HEK293 (cell line): Measurements from ENCODE around the gene HDAC11.
A peak's percentile ranks its signal among the peaks of the same experiment; 100 is the strongest.

Experiments used
- CTCF ChIA-PET: fragments of 350-600 bp; formaldehyde crosslinking; extraction: SDS; loops from one replicate; lab custom pipeline; 2021; ENCODE audit warnings: antibody characterized with exemption; lab: Yijun Ruan, JAX
- POLR2A ChIA-PET: fragments of 300-600 bp; formaldehyde crosslinking; extraction: SDS; loops from one replicate; lab custom pipeline; 2020; ENCODE audit warnings: antibody characterized with exemption, inconsistent platforms; lab: Yijun Ruan, JAX
- H3K27ac ChIP-seq: fragments of 200-500 bp; sonication (Bioruptor generic); 2 replicates; pipeline ENCODE4 v1.5.1; 2014; ENCODE audit warnings: low read depth, low read length, control low read depth, inconsistent platforms; ENCODE audit errors: extremely low read depth
- H3K36me3 ChIP-seq, 2 experiments: fragments of 200-500 bp in 1 of 2; sonication (Bioruptor generic) in 1 of 2; 1 replicate in 1 of 2; 2 replicates in 1 of 2; pipeline ENCODE4 v1.5.1; 2014 to 2017; ENCODE audit warnings: inconsistent platforms in 2 of 2, low read length in 2 of 2; ENCODE audit not compliant: control insufficient read depth in 2 of 2, insufficient read depth in 1 of 2
- H3K4me1 ChIP-seq: fragments of 200-500 bp; sonication (Bioruptor generic); 2 replicates; pipeline ENCODE4 v1.5.1; 2014; ENCODE audit warnings: mild to moderate bottlenecking, low read length, inconsistent platforms; ENCODE audit not compliant: control insufficient read depth, insufficient read depth
- H3K4me3 ChIP-seq: 2 replicates; pipeline ENCODE4 v1.5.1; 2011; ENCODE audit warnings: low read depth, mild to moderate bottlenecking, control low read depth, low read length, moderate library complexity
- H3K9me3 ChIP-seq: fragments of 200-500 bp; sonication (Bioruptor generic); 2 replicates; pipeline ENCODE4 v1.5.1; 2014; ENCODE audit warnings: low read depth, low read length, inconsistent platforms; ENCODE audit not compliant: control insufficient read depth, insufficient read depth
- GLIS1 ChIP-seq: fragments of 450-650 bp; formaldehyde crosslinking; IDR thresholded peaks from 2 replicates; pipeline ENCODE4 v1.5.1; 2016; ENCODE audit warnings: missing biosample characterization, missing genetic modification characterization
- KLF9 ChIP-seq: fragments of 450-650 bp; formaldehyde crosslinking; IDR thresholded peaks from 2 replicates; pipeline ENCODE4 v1.5.1; 2016; ENCODE audit warnings: missing biosample characterization, missing genetic modification characterization, low read depth
- MEIS1 ChIP-seq: sonication (generic); formaldehyde crosslinking; IDR thresholded peaks from 2 replicates; pipeline ENCODE4 v1.8.1; 2022; ENCODE audit warnings: missing genetic modification reagents, mild to moderate bottlenecking, borderline replicate concordance
- PRDM4 ChIP-seq: fragments of 450-650 bp; formaldehyde crosslinking; IDR thresholded peaks from 2 replicates; pipeline ENCODE4 v1.5.1; 2017; ENCODE audit warnings: missing biosample characterization, missing genetic modification characterization
- RBAK ChIP-seq: fragments of 450-650 bp; formaldehyde crosslinking; IDR thresholded peaks from 2 replicates; pipeline ENCODE4 v1.5.1; 2016; ENCODE audit warnings: missing biosample characterization, missing genetic modification characterization
- SALL2 ChIP-seq: fragments of 450-650 bp; formaldehyde crosslinking; IDR thresholded peaks from 2 replicates; pipeline ENCODE4 v1.5.0; 2017; ENCODE audit warnings: missing biosample characterization, mild to moderate bottlenecking, missing genetic modification characterization, borderline replicate concordance
- SP7 ChIP-seq: fragments of 450-650 bp; formaldehyde crosslinking; IDR thresholded peaks from 2 replicates; pipeline ENCODE4 v1.5.1; 2016; ENCODE audit warnings: missing biosample characterization, missing genetic modification characterization
- ZBTB1 ChIP-seq: fragments of 450-650 bp; formaldehyde crosslinking; IDR thresholded peaks from 2 replicates; pipeline ENCODE4 v1.5.1; 2016; ENCODE audit warnings: missing biosample characterization, missing genetic modification characterization
- ZEB2 ChIP-seq: fragments of 450-650 bp; formaldehyde crosslinking; IDR thresholded peaks from 2 replicates; pipeline ENCODE4 v1.5.1; 2016; ENCODE audit warnings: missing biosample characterization, missing genetic modification characterization
- ZIC2 ChIP-seq: fragments of 450-650 bp; formaldehyde crosslinking; IDR thresholded peaks from 2 replicates; pipeline ENCODE4 v1.5.1; 2016; ENCODE audit warnings: missing biosample characterization, missing genetic modification characterization
- ZNF214 ChIP-seq: fragments of 450-650 bp; formaldehyde crosslinking; IDR thresholded peaks from 2 replicates; pipeline ENCODE4 v1.5.1; 2017; ENCODE audit warnings: missing biosample characterization, mild to moderate bottlenecking, missing genetic modification characterization, borderline replicate concordance
- ZNF248 ChIP-seq: fragments of 450-650 bp; formaldehyde crosslinking; IDR thresholded peaks from 2 replicates; pipeline ENCODE4 v1.5.1; 2017; ENCODE audit warnings: missing biosample characterization, missing genetic modification characterization
- ZNF280D ChIP-seq: fragments of 450-650 bp; formaldehyde crosslinking; IDR thresholded peaks from 2 replicates; pipeline ENCODE4 v1.5.1; 2016; ENCODE audit warnings: missing biosample characterization, missing genetic modification characterization
- ZNF449 ChIP-seq: fragments of 450-650 bp; formaldehyde crosslinking; IDR thresholded peaks from 2 replicates; pipeline ENCODE4 v1.5.1; 2017; ENCODE audit warnings: missing biosample characterization, mild to moderate bottlenecking, missing genetic modification characterization, moderate library complexity
- ZNF514 ChIP-seq: fragments of 450-650 bp; formaldehyde crosslinking; IDR thresholded peaks from 2 replicates; pipeline ENCODE4 v1.5.1; 2016; ENCODE audit warnings: missing biosample characterization, missing genetic modification characterization
- ZNF561 ChIP-seq: fragments of 450-650 bp; IDR thresholded peaks from 2 replicates; pipeline ENCODE4 v1.5.1; 2018; ENCODE audit warnings: missing biosample characterization, missing genetic modification characterization, borderline replicate concordance
- ZNF626 ChIP-seq: fragments of 450-650 bp; sonication (Bioruptor Pico); formaldehyde crosslinking; IDR thresholded peaks from 2 replicates; pipeline ENCODE4 v1.5.1; 2018; ENCODE audit warnings: missing biosample characterization, missing genetic modification characterization, inconsistent platforms
- ZNF701 ChIP-seq: fragments of 450-650 bp; formaldehyde crosslinking; IDR thresholded peaks from 2 replicates; pipeline ENCODE4 v1.5.1; 2016; ENCODE audit warnings: missing biosample characterization, missing genetic modification characterization
- ZSCAN30 ChIP-seq: fragments of 450-650 bp; IDR thresholded peaks from 2 replicates; pipeline ENCODE4 v1.5.1; 2018; ENCODE audit warnings: missing biosample characterization, mild to moderate bottlenecking, missing genetic modification characterization, moderate library complexity
- TF ChIP-seq, protein P1 (sequence below): fragments of 450-650 bp; formaldehyde crosslinking; IDR thresholded peaks from 2 replicates; pipeline ENCODE4 v1.5.1; 2017; ENCODE audit warnings: missing biosample characterization, missing genetic modification characterization

The HDAC11 gene

DNA sequence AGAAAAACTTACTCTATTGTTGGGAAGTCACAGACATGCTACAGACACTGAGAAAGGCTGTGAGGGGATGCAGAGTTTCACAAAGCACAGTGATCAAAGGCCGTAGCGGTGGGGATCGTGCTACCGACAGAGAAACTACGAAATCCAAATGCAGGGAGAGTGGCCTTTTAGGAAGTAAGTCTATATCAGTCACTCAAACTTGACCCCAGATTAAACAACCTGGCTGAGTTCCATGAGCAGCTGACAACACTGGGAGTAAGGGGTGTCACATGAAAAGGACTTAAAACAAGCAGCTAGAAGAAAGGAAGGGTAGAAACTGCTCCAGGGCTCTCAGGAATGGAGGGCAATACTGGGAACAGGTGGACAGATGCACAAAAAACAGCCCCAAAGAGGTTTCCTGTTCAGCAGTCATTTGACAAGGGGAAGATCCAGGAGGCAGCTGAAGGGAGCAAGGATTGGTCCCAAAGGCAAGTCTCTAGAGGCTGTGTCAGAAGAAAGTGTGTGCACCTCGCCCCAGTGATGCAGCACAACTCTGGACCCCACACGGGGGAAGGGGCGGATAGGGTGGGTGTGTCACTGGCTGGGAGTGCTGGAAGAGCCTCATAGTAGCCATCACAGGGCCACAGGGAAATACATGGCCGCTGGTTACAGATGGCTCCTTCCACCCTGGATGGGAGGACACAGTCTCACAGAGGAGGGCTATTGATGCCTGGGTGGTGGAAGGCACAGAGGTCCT is 20.3 kb upstream of the HDAC11 start:
- no peak for TF ChIP-seq ZNF514 (tag by site-specific recombination)
- TF ChIP-seq ZNF280D (tag by site-specific recombination) = no peak
- no peak for TF ChIP-seq ZNF701 (tag by site-specific recombination)
- TF ChIP-seq KLF9 (tag by site-specific recombination) = peak; percentile 47; the same call in 1 of the 2 replicates
- no peak for TF ChIP-seq PRDM4 (tag by site-specific recombination)
- no peaks in the 10 kb centered on the region for H3K36me3 ChIP-seq
- POLR2A ChIA-PET = no interaction called here

DNA sequence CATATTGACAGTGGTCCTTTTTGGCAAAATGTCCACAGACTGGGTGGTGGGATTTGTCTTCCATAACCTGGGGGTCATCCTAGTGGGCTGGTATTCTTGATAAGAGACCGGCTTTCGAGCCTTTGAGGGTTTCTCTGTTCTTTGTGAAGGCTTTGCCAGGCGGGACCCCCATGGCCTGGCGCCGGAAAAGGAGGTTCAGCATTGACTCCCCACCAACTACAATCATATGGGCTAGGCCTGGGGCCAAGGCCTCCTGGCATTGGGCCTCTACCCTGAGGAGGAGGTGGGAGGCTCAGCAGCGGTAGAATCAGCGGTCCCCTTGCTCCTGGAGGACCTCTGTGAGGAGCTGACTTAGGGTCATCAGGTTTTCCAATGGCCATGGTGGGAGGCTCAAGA is 19.8 kb upstream of the HDAC11 start:
- ChIA-PET CTCF (interaction anchor here (0.6 to 4.8 kb wide), 8 partner anchors 8 to 394 kb away, joined by 4 to 51 read pairs (median 11); no protein-coding TSS in a partner anchor), POLR2A (no interaction called here)
- H3K9me3 ChIP-seq = no peaks in the 10 kb centered on the region
- H3K36me3 ChIP-seq = no peaks in the 10 kb centered on the region
- TF ChIP-seq ZNF561 (tag by site-specific recombination) = no peak
- no peak overlapping the region for H3K27ac ChIP-seq
- no peak overlapping the region for H3K4me3 ChIP-seq
- H3K4me1 ChIP-seq = no peaks in the 10 kb centered on the region

More for the DNA sequence above, 20.3 kb upstream of the HDAC11 start:
- Histone ChIP-seq H3K4me1 (no peaks in the 10 kb centered on the region), H3K9me3 (no peaks in the 10 kb centered on the region), H3K27ac (no peak overlapping the region), H3K4me3 (no peak overlapping the region)
- CTCF ChIA-PET = interaction anchor here (4.8 kb wide), 1 partner anchor 368 kb away, joined by 51 read pairs; no protein-coding TSS in a partner anchor

DNA sequence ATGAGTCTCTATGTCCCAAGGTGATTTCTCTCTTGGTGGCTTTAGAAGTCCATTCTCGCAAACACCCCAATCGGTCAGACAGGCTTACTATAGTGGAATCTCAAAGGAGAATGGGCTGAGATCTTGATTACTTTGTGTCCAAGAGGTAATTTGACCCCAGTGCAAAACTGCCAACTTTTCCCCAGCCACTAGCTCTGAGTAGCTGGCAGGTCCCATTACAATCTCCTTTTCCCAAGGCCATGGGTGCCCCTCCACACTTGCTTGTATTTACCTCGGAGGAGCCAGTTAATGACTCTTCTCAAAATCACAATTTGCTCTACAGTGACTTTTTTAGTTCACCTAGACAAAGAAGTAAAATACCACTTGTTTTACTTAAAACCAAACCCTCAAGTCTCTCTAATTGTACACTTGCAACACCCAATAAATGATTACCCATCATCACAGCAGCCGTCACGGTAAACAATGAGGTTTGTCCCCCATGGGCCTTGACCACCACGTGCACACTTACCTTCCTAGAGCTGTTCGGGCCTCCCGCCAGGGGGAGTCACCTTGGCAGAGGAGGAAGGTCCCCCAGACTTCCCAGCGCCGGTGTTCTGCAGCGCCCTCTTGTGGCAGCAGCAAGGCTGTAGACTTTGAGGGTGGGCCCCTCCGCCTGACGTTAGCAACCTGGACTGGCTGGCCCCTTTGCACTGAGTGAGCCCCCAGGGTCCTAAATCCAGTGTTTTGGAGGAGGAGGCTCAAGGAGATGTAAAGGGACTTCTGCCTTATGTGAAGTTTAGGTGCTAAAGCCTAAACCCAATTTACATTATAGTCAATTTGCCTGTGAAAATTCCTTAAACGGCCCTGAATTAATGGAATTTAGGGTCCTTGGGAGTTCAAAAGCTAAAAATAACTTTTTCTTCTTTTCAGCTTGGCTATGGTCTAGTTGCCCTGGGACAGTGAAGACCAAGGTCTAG is 18.7 kb upstream of the HDAC11 start:
- CTCF ChIA-PET = interaction anchor here (0.5 to 4.8 kb wide), 36 partner anchors 9 to 624 kb away, joined by 3 to 51 read pairs (median 4); partner anchors contain the start of genes HDAC11 and NUP210
- Histone ChIP-seq H3K4me1 (no peaks in the 10 kb centered on the region), H3K27ac (no peak overlapping the region), H3K4me3 (no peak overlapping the region), H3K9me3 (no peaks in the 10 kb centered on the region), H3K36me3 (no peaks in the 10 kb centered on the region)
- POLR2A ChIA-PET = interaction anchor here (0.6 to 1.2 kb wide), 3 partner anchors 9 to 671 kb away, joined by 3 read pairs; partner anchors contain the start of gene HDAC11
- TF ChIP-seq MEIS1 (CRISPR knock-in tag) (no peak), ZNF626 (tag by site-specific recombination) (no peak), RBAK (no peak), SP7 (peak; percentile 29; the same call in 1 of the 2 replicates), ZEB2 (tag by site-specific recombination) (0 out of 2 replicates have a peak, but pooled peaks have one; percentile 53), ZNF449 (tag by site-specific recombination) (no peak), ZNF214 (no peak), GLIS1 (peak; percentile 73), ZBTB1 (tag by site-specific recombination) (no peak), ZIC2 (tag by site-specific recombination) (no peak; the same call in 1 of the 2 replicates), SALL2 (no peak), ZSCAN30 (tag by site-specific recombination) (peak; percentile 50; the same call in 1 of the 2 replicates), ZNF248 (tag by site-specific recombination) (no peak)
- TF ChIP-seq, protein P1, sequence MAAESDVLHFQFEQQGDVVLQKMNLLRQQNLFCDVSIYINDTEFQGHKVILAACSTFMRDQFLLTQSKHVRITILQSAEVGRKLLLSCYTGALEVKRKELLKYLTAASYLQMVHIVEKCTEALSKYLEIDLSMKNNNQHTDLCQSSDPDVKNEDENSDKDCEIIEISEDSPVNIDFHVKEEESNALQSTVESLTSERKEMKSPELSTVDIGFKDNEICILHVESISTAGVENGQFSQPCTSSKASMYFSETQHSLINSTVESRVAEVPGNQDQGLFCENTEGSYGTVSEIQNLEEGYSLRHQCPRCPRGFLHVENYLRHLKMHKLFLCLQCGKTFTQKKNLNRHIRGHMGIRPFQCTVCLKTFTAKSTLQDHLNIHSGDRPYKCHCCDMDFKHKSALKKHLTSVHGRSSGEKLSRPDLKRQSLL (tag by site-specific recombination) = no peak
